ENCODE measurements around the gene CTNNA1.
A peak's percentile ranks its signal among the peaks of the same experiment; 100 is the strongest.

Gene CTNNA1

GRCh38 chr5:138803935-138804334, 50.7 kb downstream of the CTNNA1 start (continued):
- no peak for TF ChIP-seq ZNF18 (tag by site-specific recombination; IDR thresholded peaks at IDR 0.05)
- TF ChIP-seq ZNF548 (tag by site-specific recombination; IDR thresholded peaks at IDR 0.05) = no peak
- no peak for TF ChIP-seq ZNF274 (IDR thresholded peaks at IDR 0.05; ENCODE audit: low read length)
- no peak for TF ChIP-seq ZNF274 (tag by site-specific recombination; IDR thresholded peaks at IDR 0.05; ENCODE audit: borderline replicate concordance)
- TF ChIP-seq ZNF639 (tag by site-specific recombination; IDR thresholded peaks at IDR 0.05) = no peak
- 0 out of 2 replicates have a peak, but pooled peaks have one; percentile 42 for TF ChIP-seq ZNF2 (tag by site-specific recombination; IDR thresholded peaks at IDR 0.05)
- no peak for TF ChIP-seq PRDM2 (tag by site-specific recombination; IDR thresholded peaks at IDR 0.05; ENCODE audit: borderline replicate concordance)
- TF ChIP-seq ZNF146 (tag by site-specific recombination; IDR thresholded peaks at IDR 0.05) = no peak
- no peak for TF ChIP-seq ZNF433 (tag by site-specific recombination; IDR thresholded peaks at IDR 0.05; ENCODE audit: low read depth)
- no peak for TF ChIP-seq ZBTB49 (tag by site-specific recombination; IDR thresholded peaks at IDR 0.05; ENCODE audit: low read depth)
- TF ChIP-seq BCL11A (tag by site-specific recombination; IDR thresholded peaks at IDR 0.05; ENCODE audit: low read depth) = no peak
- TF ChIP-seq ZNF658 (tag by site-specific recombination; IDR thresholded peaks at IDR 0.05) = no peak
- no peak for TF ChIP-seq SCRT2 (tag by site-specific recombination; IDR thresholded peaks at IDR 0.05)
- no peak for TF ChIP-seq WT1 (tag by site-specific recombination; IDR thresholded peaks at IDR 0.05)
- TF ChIP-seq INSM2 (tag by site-specific recombination; IDR thresholded peaks at IDR 0.05) = no peak
- no peak for TF ChIP-seq ZFHX2 (tag by site-specific recombination; conservative IDR thresholded peaks at IDR 0.05)
- TF ChIP-seq ZNF629 (tag by site-specific recombination; IDR thresholded peaks at IDR 0.05) = no peak
- peak; percentile 44; the same call in 1 of the 2 replicates for TF ChIP-seq ZBTB20 (tag by site-specific recombination; IDR thresholded peaks at IDR 0.05)
- no peak for TF ChIP-seq ZNF202 (tag by site-specific recombination; IDR thresholded peaks at IDR 0.05; ENCODE audit: borderline replicate concordance)
- no peak for TF ChIP-seq ZNF280D (tag by site-specific recombination; IDR thresholded peaks at IDR 0.05)
- 0 out of 2 replicates have a peak, but pooled peaks have one; percentile 24 for TF ChIP-seq ZNF843 (tag by site-specific recombination; IDR thresholded peaks at IDR 0.05)
- no peak for TF ChIP-seq ZNF768 (tag by site-specific recombination; IDR thresholded peaks at IDR 0.05)
- no peak for TF ChIP-seq TCF7L2 (IDR thresholded peaks at IDR 0.05; ENCODE audit: borderline replicate concordance, low read depth, low read length)
- no peak for TF ChIP-seq KLF10 (tag by site-specific recombination; IDR thresholded peaks at IDR 0.05)
- no peak for TF ChIP-seq ZXDB (tag by site-specific recombination; IDR thresholded peaks at IDR 0.05)

All from HEK293 (cell line).